ENCODE measurements around the gene CDH4. TPM values are rescaled to one million over a fixed set of nuclear protein-coding genes. Genes with fewer than 3 reads are reported as not detected.

The CDH4 gene
- total and polyA plus RNA-seq, 2 of the 8 experiments (the other 6 are each of a cell fraction or from before 2014, with no cell fraction given): 4.3 to 7.9 TPM

GRCh38 chr20:61926796-61927192, 674.7 kb downstream of the CDH4 start:
- no peak for FAIRE-seq
- H3K4me1 ChIP-seq (replicated peaks in 1 of 4; ENCODE audit: control insufficient read depth in 3 of 4, insufficient read depth in 4 of 4, low read length in 3 of 4): no peaks in the 10 kb centered on the region
- CTCF ChIA-PET (ENCODE audit: partially characterized antibody): interaction anchor here (0.8 kb wide), 2 partner anchors 14 to 102 kb away, joined by 3 read pairs; no protein-coding TSS in a partner anchor
- no peak for TF ChIP-seq CHD2 (IDR thresholded peaks at IDR 0.05; ENCODE audit: low read length)
- TF ChIP-seq ZNF274 (IDR thresholded peaks at IDR 0.05; ENCODE audit: borderline replicate concordance, extremely low read depth, low read length): no peak
- no peak for TF ChIP-seq EP300 (IDR thresholded peaks at IDR 0.05; ENCODE audit: borderline replicate concordance in 1 of 2, low read depth in 2 of 2, low read length in 2 of 2)
- TF ChIP-seq CBX5 (IDR thresholded peaks at IDR 0.05; ENCODE audit: low read depth, low read length): no peak
- TF ChIP-seq NRF1 (IDR thresholded peaks at IDR 0.05; ENCODE audit: low read depth, low read length): no peak

More at GRCh38 chr20:61926796-61927192, 674.7 kb downstream of the CDH4 start:
- Histone ChIP-seq H2BK12ac (ENCODE audit: low read depth, low read length) (no peak overlapping the region), H3K27me3 (replicated peaks in 1 of 4; ENCODE audit: control insufficient read depth in 3 of 4, extremely low read depth in 1 of 4, insufficient read depth in 3 of 4, low read length in 3 of 4) (peaks cover 0 to 2% (median 0%) of the 10 kb centered on the region in 4 experiments; a peak in 1 of 7 replicates), H3K4ac (replicated peaks; ENCODE audit: insufficient read length, low read depth, low read length) (no peak overlapping the region), H3K36me3 (ENCODE audit: control insufficient read depth in 2 of 4, insufficient read depth in 4 of 4, low read length in 3 of 4) (no peaks in the 10 kb centered on the region), H3K27ac (ENCODE audit: low read depth, low read length) (no peak overlapping the region), H3K4me2 (ENCODE audit: insufficient read depth in 1 of 2, low read depth in 2 of 2, low read length in 2 of 2) (no peak overlapping the region), H3K14ac (ENCODE audit: insufficient read length) (no peak overlapping the region), H3K23ac (ENCODE audit: insufficient read length) (no peak overlapping the region), H3K4me3 (ENCODE audit: extremely low read depth in 1 of 4, insufficient read depth in 2 of 4, low read depth in 3 of 4, low read length in 4 of 4) (no peak overlapping the region), H3K9ac (replicated peaks in 1 of 4; ENCODE audit: extremely low read depth in 1 of 4, low read depth in 3 of 4, low read length in 3 of 4) (no peak overlapping the region), H3K79me1 (ENCODE audit: low read depth, low read length) (no peaks in the 10 kb centered on the region), H2BK5ac (ENCODE audit: low read depth, low read length) (no peak overlapping the region), H3K23me2 (ENCODE audit: low read depth, low read length) (no peaks in the 10 kb centered on the region), H2BK20ac (ENCODE audit: low read length) (no peak overlapping the region), H4K91ac (replicated peaks; ENCODE audit: insufficient read length, low read length) (no peak overlapping the region), H4K20me1 (replicated peaks in 1 of 2; ENCODE audit: control insufficient read depth in 1 of 2, insufficient read depth in 2 of 2, low read length in 2 of 2) (peaks cover 0 to 2% of the 10 kb centered on the region in 2 experiments), H2BK15ac (ENCODE audit: low read length) (no peak overlapping the region), H2AFZ (ENCODE audit: low read length) (no peak overlapping the region), H3K79me2 (ENCODE audit: control insufficient read depth in 1 of 2, insufficient read depth in 2 of 2, low read length in 2 of 2) (no peaks in the 10 kb centered on the region), H3K56ac (replicated peaks; ENCODE audit: insufficient read length, low read depth, low read length) (no peak overlapping the region), H4K5ac (ENCODE audit: insufficient read length, low read depth, low read length) (no peak overlapping the region), H3K18ac (ENCODE audit: extremely low read depth, low read length) (no peak overlapping the region), H2BK120ac (replicated peaks; ENCODE audit: low read depth, low read length) (no peak overlapping the region), H4K8ac (ENCODE audit: extremely low read depth, insufficient read depth, low read length) (no peak overlapping the region), H2AK5ac (ENCODE audit: low read depth, low read length) (no peak overlapping the region), H3K9me3 (ENCODE audit: insufficient read depth in 2 of 2, low read depth in 1 of 2, low read length in 1 of 2) (no peaks in the 10 kb centered on the region; a peak in 1 of 4 replicates)
- 91% methylated on average over 23 of the region's 23 CpGs; no CpG with 5 or more reads in 1 of the 2 experiments for WGBS, 2 experiments (ENCODE audit: extremely low coverage in 1 of 2, insufficient coverage in 1 of 2, insufficient read length in 1 of 2, insufficient replicate concordance in 2 of 2, low coverage in 1 of 2, low lambda C conversion rate in 2 of 2, missing lambda C conversion rate in 1 of 2)
- POLR2A ChIA-PET (ENCODE audit: partially characterized antibody): interaction anchor here (0.7 to 1.6 kb wide), 3 partner anchors 9 to 230 kb away, joined by 3 read pairs; no protein-coding TSS in a partner anchor
- DNase-seq (ENCODE audit: low read depth in 1 of 2, low spot score in 2 of 2): no peak

Data from H1 (cell line).